Fibroblast of lung (primary cell): ENCODE data around the gene NDEL1. TPM values are rescaled to one million over a fixed set of nuclear protein-coding genes. Genes with fewer than 3 reads are reported as not detected.

Source experiments
- DNase-seq, 2 donors: peaks; one replicate each; pipeline versions ENCODE4 v3.0.0 to v3.0.0-alpha.2; 2010; ENCODE audit warnings: low read depth in 2 of 2
- H2AFZ ChIP-seq: 2 replicates; pipeline ENCODE4 v1.5.1; 2012; ENCODE audit warnings: low read length, control low read depth, inconsistent platforms
- H3K27ac ChIP-seq: 2 replicates; pipeline ENCODE4 v1.5.1; 2011; ENCODE audit warnings: low read length, control low read depth; ENCODE audit not compliant: insufficient read depth
- H3K27me3 ChIP-seq: 2 replicates; pipeline ENCODE4 v1.5.1; 2011; ENCODE audit warnings: mild to moderate bottlenecking, low read length; ENCODE audit not compliant: control insufficient read depth, insufficient read depth
- H3K36me3 ChIP-seq: 2 replicates; pipeline ENCODE4 v1.5.1; 2011; ENCODE audit warnings: low read length; ENCODE audit not compliant: control insufficient read depth, insufficient read depth
- H3K4me1 ChIP-seq: 2 replicates; pipeline ENCODE4 v1.5.1; 2011; ENCODE audit warnings: low read length; ENCODE audit not compliant: control insufficient read depth, insufficient read depth; ENCODE audit errors: extremely low read depth
- H3K4me2 ChIP-seq: 2 replicates; pipeline ENCODE4 v1.5.1; 2011; ENCODE audit warnings: low read length, control low read depth; ENCODE audit not compliant: insufficient read depth; ENCODE audit errors: extremely low read depth
- H3K4me3 ChIP-seq, 4 experiments: fragments of 200-600 bp in 1 of 4; sonication (generic) in 1 of 4; replicated peaks in 1 of 4; 2 replicates each; pipeline ENCODE4 v1.5.1; 2011 to 2016; ENCODE audit warnings: low read length in 4 of 4, low read depth in 3 of 4, mild to moderate bottlenecking in 3 of 4, control low read depth in 2 of 4, inconsistent platforms in 1 of 4, mixed read lengths in 1 of 4; ENCODE audit not compliant: insufficient read depth in 1 of 4; ENCODE audit errors: control extremely low read depth in 1 of 4
- H3K79me2 ChIP-seq: 2 replicates; pipeline ENCODE4 v1.5.1; 2012; ENCODE audit warnings: mild to moderate bottlenecking, low read length, inconsistent platforms; ENCODE audit not compliant: control insufficient read depth, insufficient read depth
- H3K9ac ChIP-seq: 2 replicates; pipeline ENCODE4 v1.5.1; 2011; ENCODE audit warnings: mild to moderate bottlenecking, low read length, control low read depth; ENCODE audit not compliant: insufficient read depth
- H3K9me3 ChIP-seq: 2 replicates; pipeline ENCODE4 v1.5.1; 2012; ENCODE audit warnings: low read depth, low read length; ENCODE audit not compliant: control insufficient read depth, insufficient read depth
- H4K20me1 ChIP-seq: 2 replicates; pipeline ENCODE4 v1.5.1; 2011; ENCODE audit warnings: low read length; ENCODE audit not compliant: control insufficient read depth, insufficient read depth; ENCODE audit errors: extremely low read depth
- EZH2 ChIP-seq: IDR thresholded peaks from 2 replicates; pipeline ENCODE4 v1.5.1; 2012; ENCODE audit warnings: low read length, control low read depth, mild to moderate bottlenecking; ENCODE audit errors: missing control alignments
- polyA plus RNA-seq, 2 donors: library from polyadenylated mRNA; depleted of rRNA in 1 of 2; stranded (reverse) in 1 of 2; unstranded in 1 of 2; fragments of >200 nt; gene quantifications; 2 replicates each; pipeline ENCODE4 v1.2.1, GENCODE V29; 2011 to 2012; ENCODE audit warnings: missing spikeins in 1 of 2
- total RNA-seq: library from RNA; depleted of rRNA; stranded (reverse); fragments of >200 nt; gene quantifications from 2 replicates; pipeline ENCODE4 v1.2.1, GENCODE V29; 2014
- TF ChIP-seq, protein P1 (sequence below), 2 donors: IDR thresholded peaks in 1 of 2; conservative IDR thresholded peaks in 1 of 2; 1 replicate in 1 of 2; 2 replicates in 1 of 2; pipeline ENCODE4 v1.5.1; 2011 to 2012; ENCODE audit warnings: low read length in 2 of 2, control low read depth in 1 of 2, inconsistent platforms in 1 of 2, low read depth in 1 of 2, mild to moderate bottlenecking in 1 of 2

NDEL1 gene
- total and polyA plus RNA-seq, 2 donors (not counting 1 experiment from before 2014, with no cell fraction given), result 45.4 to 88.6 TPM

DNA sequence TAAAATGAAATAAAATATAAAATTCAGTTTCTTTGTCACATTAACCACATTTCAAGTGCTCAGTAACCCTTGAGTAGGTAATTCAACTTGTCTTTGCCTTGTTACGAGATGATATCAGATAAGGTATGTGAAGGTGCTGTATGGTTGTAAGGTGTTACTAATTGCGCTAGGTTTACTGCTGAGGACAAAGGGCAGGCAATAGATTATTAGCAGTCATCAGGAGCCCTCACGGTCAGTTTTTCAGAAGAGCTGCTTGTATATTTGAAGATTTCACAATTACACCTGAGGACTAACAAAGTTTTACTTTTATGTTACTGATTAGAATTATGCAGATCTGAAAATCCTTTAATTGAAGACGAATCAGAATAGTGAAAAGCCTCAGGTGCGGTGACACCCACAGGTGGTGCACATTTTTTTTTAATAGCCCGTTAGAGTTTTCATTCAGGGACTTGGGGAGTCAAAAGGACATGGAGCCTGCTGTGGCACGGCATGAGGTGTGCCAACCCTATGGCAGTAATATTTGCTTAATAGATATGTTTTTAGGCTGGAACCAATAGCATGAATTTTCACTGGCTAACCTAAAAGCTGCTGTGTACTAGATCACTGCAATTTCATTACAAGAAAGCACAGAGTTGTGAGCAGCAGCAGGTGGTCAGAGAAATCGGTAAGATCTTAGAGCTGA, 16.4 kb downstream of the NDEL1 start:
- H3K9me3 ChIP-seq, result no peaks in the 10 kb centered on the region

DNA sequence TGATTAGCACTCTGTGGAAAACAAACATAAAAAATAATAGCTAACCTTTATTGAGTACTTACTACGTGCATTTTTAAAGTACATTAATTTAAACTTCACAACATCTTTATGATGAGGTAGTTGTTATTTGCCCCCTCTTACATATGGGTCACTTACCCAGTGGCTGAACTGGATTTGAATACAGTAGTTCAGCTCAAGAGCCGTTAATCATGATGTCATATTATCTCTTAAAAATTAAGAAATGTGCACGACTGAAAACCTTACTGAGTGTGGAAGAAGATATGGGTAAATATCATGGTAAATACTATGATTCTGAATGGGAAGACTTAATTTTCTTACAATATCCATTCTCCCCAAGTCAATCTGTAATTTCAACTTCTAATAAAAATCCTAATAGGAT, 17.6 kb downstream of the NDEL1 start:
- Histone ChIP-seq H3K9me3 (no peaks in the 10 kb centered on the region), H3K9ac (no peak overlapping the region), H3K27ac (no peak overlapping the region), H3K79me2 (peaks cover 2% of the 10 kb centered on the region), H3K4me2 (no peak overlapping the region), H4K20me1 (no peaks in the 10 kb centered on the region), H3K4me3 (no peak overlapping the region), H3K4me1 (no peaks in the 10 kb centered on the region), H3K36me3 (peaks cover 15% of the 10 kb centered on the region), H2AFZ (no peak overlapping the region), H3K27me3 (no peaks in the 10 kb centered on the region)
- no peak for TF ChIP-seq EZH2
- TF ChIP-seq, protein P1, sequence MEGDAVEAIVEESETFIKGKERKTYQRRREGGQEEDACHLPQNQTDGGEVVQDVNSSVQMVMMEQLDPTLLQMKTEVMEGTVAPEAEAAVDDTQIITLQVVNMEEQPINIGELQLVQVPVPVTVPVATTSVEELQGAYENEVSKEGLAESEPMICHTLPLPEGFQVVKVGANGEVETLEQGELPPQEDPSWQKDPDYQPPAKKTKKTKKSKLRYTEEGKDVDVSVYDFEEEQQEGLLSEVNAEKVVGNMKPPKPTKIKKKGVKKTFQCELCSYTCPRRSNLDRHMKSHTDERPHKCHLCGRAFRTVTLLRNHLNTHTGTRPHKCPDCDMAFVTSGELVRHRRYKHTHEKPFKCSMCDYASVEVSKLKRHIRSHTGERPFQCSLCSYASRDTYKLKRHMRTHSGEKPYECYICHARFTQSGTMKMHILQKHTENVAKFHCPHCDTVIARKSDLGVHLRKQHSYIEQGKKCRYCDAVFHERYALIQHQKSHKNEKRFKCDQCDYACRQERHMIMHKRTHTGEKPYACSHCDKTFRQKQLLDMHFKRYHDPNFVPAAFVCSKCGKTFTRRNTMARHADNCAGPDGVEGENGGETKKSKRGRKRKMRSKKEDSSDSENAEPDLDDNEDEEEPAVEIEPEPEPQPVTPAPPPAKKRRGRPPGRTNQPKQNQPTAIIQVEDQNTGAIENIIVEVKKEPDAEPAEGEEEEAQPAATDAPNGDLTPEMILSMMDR (conservative IDR thresholded peaks at IDR 0.05 in 1 of 2, IDR thresholded peaks at IDR 0.05 in 1 of 2; ENCODE audit: low read depth in 1 of 2, low read length in 2 of 2), result no peak
- no peak for DNase-seq

More for the DNA sequence above, 16.4 kb downstream of the NDEL1 start:
- no peak overlapping the region for H3K27ac ChIP-seq
- no peak for DNase-seq
- H3K4me3 ChIP-seq, result no peak overlapping the region
- H4K20me1 ChIP-seq, result no peaks in the 10 kb centered on the region
- peaks cover 15% of the 10 kb centered on the region for H3K36me3 ChIP-seq
- H3K4me2 ChIP-seq, result no peak overlapping the region
- no peaks in the 10 kb centered on the region for H3K27me3 ChIP-seq
- no peaks in the 10 kb centered on the region for H3K4me1 ChIP-seq
- peaks cover 2% of the 10 kb centered on the region for H3K79me2 ChIP-seq
- no peak overlapping the region for H3K9ac ChIP-seq
- H2AFZ ChIP-seq, result no peak overlapping the region
- TF ChIP-seq, protein P1 (conservative IDR thresholded peaks at IDR 0.05 in 1 of 2, IDR thresholded peaks at IDR 0.05 in 1 of 2; ENCODE audit: low read depth in 1 of 2, low read length in 2 of 2), result no peak
- no peak for TF ChIP-seq EZH2

DNA sequence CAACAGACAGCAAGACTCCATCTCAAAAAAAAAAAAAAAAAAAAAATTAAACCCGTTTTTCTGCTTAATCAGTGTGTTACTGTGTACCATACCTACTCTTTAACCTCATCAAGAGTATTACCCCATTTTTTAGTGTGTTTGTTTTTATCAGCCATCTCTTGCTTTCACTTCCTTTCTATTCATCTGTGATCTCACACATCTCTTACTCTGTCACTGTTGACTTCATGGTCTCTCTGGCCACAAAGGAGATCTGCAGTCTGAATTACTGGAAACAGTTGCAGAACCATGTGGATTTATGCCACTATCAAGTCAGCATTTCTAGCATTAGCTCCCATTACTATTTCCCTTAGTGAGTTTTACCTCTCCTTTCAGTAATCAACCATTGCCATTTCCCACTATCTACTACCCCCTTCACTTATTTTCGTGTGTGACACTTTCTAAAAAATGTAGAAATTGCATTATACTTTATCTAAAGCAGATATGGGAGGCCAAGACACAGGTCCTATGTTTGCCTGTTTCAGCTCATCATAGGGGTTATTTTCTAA, 20.1 kb downstream of the NDEL1 start:
- no peak for DNase-seq
- Histone ChIP-seq H3K36me3 (peaks cover 23% of the 10 kb centered on the region), H3K27me3 (no peaks in the 10 kb centered on the region), H3K4me2 (no peak overlapping the region), H3K4me3 (no peak overlapping the region), H4K20me1 (no peaks in the 10 kb centered on the region), H3K4me1 (no peaks in the 10 kb centered on the region), H3K27ac (no peak overlapping the region), H3K79me2 (peaks cover 2% of the 10 kb centered on the region), H2AFZ (no peak overlapping the region), H3K9me3 (no peaks in the 10 kb centered on the region), H3K9ac (no peak overlapping the region)
- no peak for TF ChIP-seq EZH2
- TF ChIP-seq, protein P1 (conservative IDR thresholded peaks at IDR 0.05 in 1 of 2, IDR thresholded peaks at IDR 0.05 in 1 of 2; ENCODE audit: low read depth in 1 of 2, low read length in 2 of 2), result no peak
